IMR-90 (cell line): ENCODE results near the gene UBR4.
"Not testable (repeated sequence)": the region's sequence is repeated elsewhere in the genome, so short reads cannot be mapped to it uniquely, and the experiment has no call there.

ENCODE experiments used
- CEBPB ChIP-seq: IDR thresholded peaks from 2 replicates; pipeline ENCODE4 v1.6.1; 2012; ENCODE audit warnings: low read depth, low read length, improper control_type of control experiment
- CHD1 ChIP-seq: IDR thresholded peaks from 2 replicates; pipeline ENCODE4 v1.6.1; 2012; ENCODE audit warnings: low read depth, low read length, improper control_type of control experiment
- CTCF ChIP-seq: conservative IDR thresholded peaks from 2 replicates; pipeline ENCODE4 v1.5.1; 2012; ENCODE audit warnings: mild to moderate bottlenecking, low read depth, low read length, improper control_type of control experiment
- FOS ChIP-seq: fragments of 150-350 bp; IDR thresholded peaks from 2 replicates; pipeline ENCODE4 v1.6.1; 2016; ENCODE audit warnings: low read depth, low read length
- POLR2A ChIP-seq: IDR thresholded peaks from 2 replicates; pipeline ENCODE4 v1.6.1; 2012; ENCODE audit warnings: mild to moderate bottlenecking, low read depth, low read length
- RFX5 ChIP-seq: IDR thresholded peaks from 2 replicates; pipeline ENCODE4 v1.8.0; 2012; ENCODE audit warnings: low read depth, mild to moderate bottlenecking, low read length, moderate library complexity
- USF2 ChIP-seq: fragments of 150-350 bp; IDR thresholded peaks from 2 replicates; pipeline ENCODE4 v1.6.1; 2017; ENCODE audit warnings: mild to moderate bottlenecking, antibody characterized with exemption, low read length, low read depth

- not testable (repeated sequence) for TF ChIP-seq POLR2A, RFX5, CTCF, USF2, CEBPB, CHD1, FOS
Observed at GRCh38 chr1:19256301-19256700, 46.2 kb upstream of the UBR4 start.
